ENCODE results near the gene FAM227A.
"Not testable (repeated sequence)": the region's sequence is repeated elsewhere in the genome, so short reads cannot be mapped to it uniquely, and the experiment has no call there.

The FAM227A gene

DNA sequence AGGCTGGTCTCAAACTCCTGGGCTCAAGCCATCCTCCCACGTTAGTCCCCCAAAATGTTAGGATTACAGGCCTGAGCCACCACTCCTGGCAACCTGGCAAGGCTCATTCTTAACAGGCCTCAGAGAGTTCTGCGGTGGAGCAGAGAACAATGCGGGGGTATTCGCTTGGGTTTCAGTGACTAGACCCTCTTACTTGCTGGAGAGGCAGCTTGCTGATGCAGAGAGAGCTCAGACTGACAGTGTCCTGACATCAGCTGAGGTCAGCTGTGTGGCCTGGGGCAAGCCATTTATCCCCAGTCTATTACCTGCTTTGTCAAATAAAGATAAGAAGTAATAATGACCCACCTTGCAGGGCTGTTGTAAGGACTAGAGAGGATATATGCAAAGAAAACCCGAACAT, 46.0 kb downstream of the FAM227A start:
- TF ChIP-seq, protein P1, sequence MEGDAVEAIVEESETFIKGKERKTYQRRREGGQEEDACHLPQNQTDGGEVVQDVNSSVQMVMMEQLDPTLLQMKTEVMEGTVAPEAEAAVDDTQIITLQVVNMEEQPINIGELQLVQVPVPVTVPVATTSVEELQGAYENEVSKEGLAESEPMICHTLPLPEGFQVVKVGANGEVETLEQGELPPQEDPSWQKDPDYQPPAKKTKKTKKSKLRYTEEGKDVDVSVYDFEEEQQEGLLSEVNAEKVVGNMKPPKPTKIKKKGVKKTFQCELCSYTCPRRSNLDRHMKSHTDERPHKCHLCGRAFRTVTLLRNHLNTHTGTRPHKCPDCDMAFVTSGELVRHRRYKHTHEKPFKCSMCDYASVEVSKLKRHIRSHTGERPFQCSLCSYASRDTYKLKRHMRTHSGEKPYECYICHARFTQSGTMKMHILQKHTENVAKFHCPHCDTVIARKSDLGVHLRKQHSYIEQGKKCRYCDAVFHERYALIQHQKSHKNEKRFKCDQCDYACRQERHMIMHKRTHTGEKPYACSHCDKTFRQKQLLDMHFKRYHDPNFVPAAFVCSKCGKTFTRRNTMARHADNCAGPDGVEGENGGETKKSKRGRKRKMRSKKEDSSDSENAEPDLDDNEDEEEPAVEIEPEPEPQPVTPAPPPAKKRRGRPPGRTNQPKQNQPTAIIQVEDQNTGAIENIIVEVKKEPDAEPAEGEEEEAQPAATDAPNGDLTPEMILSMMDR (IDR thresholded peaks at IDR 0.05; ENCODE audit: low read depth, low read length) = no peak

DNA sequence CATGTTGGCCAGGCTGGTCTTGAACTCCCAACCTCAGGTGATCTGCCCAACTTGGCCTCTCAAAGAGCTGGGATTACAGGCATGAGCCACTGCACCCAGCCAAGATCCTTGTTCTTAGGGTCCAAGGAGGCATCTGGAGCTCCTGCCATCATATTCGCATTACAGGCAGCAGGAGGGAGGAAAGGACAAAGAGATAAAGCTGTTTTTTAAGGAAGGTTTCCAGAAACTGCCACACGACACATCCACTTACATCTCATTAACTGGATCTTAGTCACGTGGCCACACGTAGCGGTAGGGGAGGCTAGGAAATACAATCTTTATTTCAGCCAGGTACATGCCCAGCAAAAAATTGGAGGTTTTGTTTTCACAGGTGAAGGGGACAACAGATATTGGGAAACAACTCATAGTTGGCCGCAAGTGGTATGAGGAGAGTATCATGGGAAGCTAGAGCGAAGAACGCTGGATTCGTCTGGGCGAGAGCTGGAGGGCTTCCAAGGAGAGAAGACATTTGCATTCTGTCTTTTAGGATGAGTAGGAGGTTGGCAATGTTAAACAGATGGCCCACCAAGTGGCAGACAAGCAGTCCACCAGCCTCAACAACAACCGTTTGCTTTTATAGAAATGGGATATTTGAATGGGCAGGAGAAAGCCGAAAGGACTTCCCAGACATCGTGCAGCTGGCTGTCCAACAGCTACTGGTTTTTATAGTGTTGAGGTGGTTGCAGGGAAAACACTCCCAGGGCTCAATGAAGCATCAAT, 47.0 kb downstream of the FAM227A start:
- DNase-seq (ENCODE audit: extremely low read depth, low read depth) = no peak
- TF ChIP-seq, protein P1 (IDR thresholded peaks at IDR 0.05; ENCODE audit: low read depth, low read length) = no peak

More for the DNA sequence above, 46.0 kb downstream of the FAM227A start:
- DNase-seq (ENCODE audit: extremely low read depth, low read depth) = no peak

DNA sequence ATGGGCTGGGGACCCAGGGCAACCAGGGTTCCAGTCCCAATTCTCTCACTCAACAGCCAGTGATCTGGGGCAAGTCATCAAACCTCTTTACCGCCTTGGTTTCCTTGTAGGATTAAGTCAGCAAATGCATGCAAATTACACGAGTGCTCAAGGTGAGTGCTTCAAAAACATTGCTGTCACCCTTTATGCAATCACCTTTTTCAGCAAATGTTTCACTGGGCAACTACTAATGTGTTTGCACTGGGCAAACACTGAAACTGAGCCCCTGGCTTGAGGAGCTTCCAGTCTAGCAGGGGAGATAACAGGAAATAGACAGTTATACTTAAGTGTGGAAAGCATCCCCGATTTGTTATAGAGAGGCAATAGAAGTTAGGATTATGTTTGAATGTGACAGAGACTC, 48.5 kb downstream of the FAM227A start:
- no peak for DNase-seq (ENCODE audit: extremely low read depth, low read depth)
- TF ChIP-seq, protein P1 (IDR thresholded peaks at IDR 0.05; ENCODE audit: low read depth, low read length) = no peak

DNA sequence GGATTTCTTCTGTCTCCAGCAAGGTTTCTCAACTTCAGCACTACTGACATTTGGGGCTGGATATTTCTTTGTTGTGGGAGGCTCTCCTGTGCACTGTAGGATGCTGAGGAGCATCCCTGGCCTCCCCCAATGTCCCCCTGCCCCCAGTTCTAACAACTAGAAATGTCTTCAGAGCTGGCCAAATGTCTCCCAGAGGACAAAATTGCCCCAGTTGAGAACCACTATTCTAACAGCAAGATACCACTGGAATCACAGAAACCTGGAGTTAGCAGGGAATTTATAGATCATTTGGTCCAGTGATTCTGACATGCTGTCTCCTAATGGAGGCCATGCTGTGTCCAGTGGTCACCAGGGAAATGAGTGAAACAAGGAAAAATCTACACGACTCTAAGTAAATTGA, 54.0 kb downstream of the FAM227A start:
- DNase-seq (ENCODE audit: extremely low read depth, low read depth) = no peak
- TF ChIP-seq, protein P1 (IDR thresholded peaks at IDR 0.05; ENCODE audit: low read depth, low read length) = no peak

DNA sequence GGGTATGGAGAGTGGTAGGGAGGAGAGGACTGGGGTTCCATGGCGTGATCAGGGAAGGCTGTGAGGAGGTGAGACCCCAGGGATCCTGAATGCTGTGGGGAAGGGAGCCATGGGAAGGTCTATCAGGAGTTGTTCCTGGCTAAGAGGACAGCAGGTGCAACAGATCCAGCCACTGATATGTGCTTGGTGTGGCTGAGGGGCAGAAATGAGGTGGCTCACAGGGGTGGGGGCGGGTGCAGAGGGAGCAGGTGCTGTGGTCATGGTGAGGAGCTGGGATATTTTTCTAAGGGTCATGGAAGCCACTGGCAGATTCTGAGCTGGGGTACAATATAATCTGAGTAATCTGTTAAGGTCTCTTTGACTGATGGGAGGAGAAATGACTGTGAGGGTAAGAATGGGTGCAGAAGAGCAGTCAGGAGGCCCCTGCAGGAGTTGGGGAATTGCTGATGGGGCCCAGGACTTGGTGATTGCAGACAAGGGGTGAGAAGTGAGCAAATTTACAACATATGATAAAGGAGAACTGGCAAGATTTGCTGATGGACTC, 54.9 kb downstream of the FAM227A start:
- no peak for DNase-seq (ENCODE audit: extremely low read depth, low read depth)
- TF ChIP-seq, protein P1 (IDR thresholded peaks at IDR 0.05; ENCODE audit: low read depth, low read length) = no peak

DNA sequence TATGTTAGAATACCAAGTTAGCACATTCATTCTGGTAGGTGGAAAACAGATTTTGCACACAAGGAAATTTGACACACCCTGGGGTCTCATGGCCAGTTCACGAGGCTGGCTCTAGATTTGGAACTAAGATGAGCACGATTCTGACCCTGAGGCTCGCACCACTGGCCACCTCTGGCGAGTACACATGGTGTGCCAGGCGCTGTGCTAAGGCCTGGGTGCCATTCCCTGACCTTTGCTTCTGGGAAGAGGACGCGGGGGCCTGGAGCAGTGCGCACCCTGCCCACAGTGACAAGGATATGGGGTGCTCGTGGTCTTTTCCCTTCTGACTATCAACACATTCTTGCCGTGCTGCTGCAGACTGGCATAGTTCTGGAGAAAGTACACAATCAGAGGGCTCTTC, 56.7 kb downstream of the FAM227A start:
- no peak for DNase-seq (ENCODE audit: extremely low read depth, low read depth)
- TF ChIP-seq, protein P1 (IDR thresholded peaks at IDR 0.05; ENCODE audit: low read depth, low read length) = no peak

DNA sequence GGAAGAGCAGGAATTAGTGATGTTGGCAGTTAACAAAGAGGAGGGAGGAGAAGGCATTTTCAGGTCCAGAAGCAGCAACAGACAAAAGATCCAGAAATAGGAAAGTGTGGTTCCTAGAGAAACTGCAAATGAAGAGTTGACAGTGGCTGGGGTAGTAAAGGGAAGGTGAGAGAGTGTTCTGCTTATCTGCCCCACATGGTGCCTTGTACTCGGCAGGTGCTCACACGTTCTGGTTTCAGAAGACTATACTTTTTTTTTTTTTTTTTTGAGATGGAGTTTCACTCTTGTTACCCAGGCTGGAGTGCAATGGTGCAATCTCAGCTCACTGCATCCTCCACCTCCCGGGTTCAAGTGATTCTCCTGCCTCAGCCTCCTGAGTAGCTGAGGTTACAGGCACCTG, 73.3 kb downstream of the FAM227A start:
- DNase-seq (ENCODE audit: extremely low read depth, low read depth) = not testable (repeated sequence)

DNA sequence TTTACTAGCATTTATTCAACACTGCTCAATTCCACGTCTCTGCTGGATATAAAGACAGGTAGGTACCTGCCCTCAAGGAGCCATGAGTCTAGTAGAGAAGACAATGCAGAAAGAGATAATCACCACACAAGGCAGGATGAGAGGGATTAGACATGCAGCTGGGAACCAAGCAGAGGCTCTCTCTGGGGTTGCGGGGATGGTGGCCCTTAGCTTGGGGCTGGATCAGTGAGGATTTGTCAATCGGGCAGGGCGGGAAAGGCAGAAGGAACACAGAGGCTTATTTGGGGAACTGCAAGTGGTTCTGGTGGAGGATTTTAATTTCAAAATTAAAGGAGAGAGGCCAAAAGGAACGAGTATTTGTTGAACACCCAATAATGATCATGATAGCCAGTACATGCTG, 77.7 kb downstream of the FAM227A start:
- DNase-seq (ENCODE audit: extremely low read depth, low read depth) = no peak
- TF ChIP-seq, protein P1 (IDR thresholded peaks at IDR 0.05; ENCODE audit: low read depth, low read length) = no peak

Measured in AG09319 (cell line).